Femur (tissue), 1 donor: Measurements from ENCODE around the gene TBC1D3D.
"Not testable (repeated sequence)": the region's sequence is repeated elsewhere in the genome, so short reads cannot be mapped to it uniquely, and the experiment has no call there.

Experiments
- DNase-seq: peaks from one replicate; pipeline ENCODE4 v3.0.0-alpha.2; 2017

The TBC1D3D gene

GRCh38 chr17:38003676-38004075 is at the start of gene TBC1D3D:
Gene TBC1D3D, plus strand, starts transcription at chr17:38003976. Its CDS starts 1,585 bp downstream, at chr17:38005561.
- DNase-seq: not testable (repeated sequence)

- DNase-seq: not testable (repeated sequence)
Measured at GRCh38 chr17:37988960-37989359, 14.8 kb upstream of the TBC1D3D start, which contains the start of gene TBC1D3L. Gene TBC1D3L, minus strand, starts transcription at chr17:37989060. Its CDS starts 1,540 bp downstream, at chr17:37987520.
